ENCODE measurements around the gene ARHGAP26.
"Not testable (repeated sequence)": the region's sequence is repeated elsewhere in the genome, so short reads cannot be mapped to it uniquely, and the experiment has no call there.

The ARHGAP26 gene

DNA sequence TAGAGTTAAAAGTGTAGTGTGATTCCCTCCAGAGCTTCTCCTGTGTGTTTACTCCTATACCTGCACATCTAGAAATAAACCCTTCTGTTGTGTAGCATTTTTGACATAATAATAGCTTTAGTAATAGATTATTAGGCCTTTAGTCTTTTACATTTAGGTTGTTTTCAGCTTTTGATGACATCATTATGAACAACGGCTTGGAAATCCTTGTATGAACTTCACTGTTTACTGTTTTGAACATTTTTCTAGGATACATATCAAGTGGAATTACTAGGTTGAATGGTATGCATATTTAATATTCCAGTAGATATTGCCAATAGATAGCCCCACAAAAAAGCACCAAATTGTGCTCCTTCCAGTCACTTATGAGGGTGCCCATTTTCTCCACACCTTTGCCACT is 174.0 kb downstream of the ARHGAP26 start:
- Histone ChIP-seq H3K4me1 (ENCODE audit: control insufficient read depth in 1 of 2, insufficient read depth in 2 of 2, low read length in 2 of 2) (peaks cover 0 to 9% of the 10 kb centered on the region in 2 donors), H3K27me3 (ENCODE audit: low read depth, low read length) (no peaks in the 10 kb centered on the region), H3K4me3 (ENCODE audit: low read depth in 1 of 2, low read length in 2 of 2) (no peak overlapping the region), H3K27ac (ENCODE audit: low read length) (no peak overlapping the region), H3K9me3 (ENCODE audit: control insufficient read depth in 1 of 2, low read length in 2 of 2) (no peaks in the 10 kb centered on the region), H3K36me3 (ENCODE audit: control insufficient read depth in 1 of 2, insufficient read depth in 2 of 2, low read length in 2 of 2) (no peaks in the 10 kb centered on the region)

DNA sequence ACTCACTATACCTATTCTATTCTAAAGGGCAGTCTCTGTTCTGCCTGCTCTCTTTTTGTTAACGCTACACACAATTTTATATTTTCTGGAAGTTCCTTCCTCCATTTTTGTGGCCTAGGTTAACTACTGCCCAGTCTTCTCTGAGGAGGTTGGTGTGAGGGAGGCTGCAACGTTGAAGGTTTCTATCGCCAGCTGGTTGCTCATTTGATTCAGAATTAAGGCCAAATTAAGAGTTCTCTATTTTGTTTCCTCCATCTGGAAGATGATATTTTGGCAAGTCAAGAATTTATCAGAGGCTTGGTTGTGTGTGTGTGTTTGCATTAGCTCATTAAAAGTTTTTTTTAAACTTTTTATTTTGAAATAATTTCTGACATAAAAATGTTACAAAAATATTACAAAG is 175.1 kb downstream of the ARHGAP26 start:
- no peak overlapping the region for H3K27ac ChIP-seq (ENCODE audit: low read length)
- no peaks in the 10 kb centered on the region for H3K27me3 ChIP-seq (ENCODE audit: low read depth, low read length)
- H3K4me1 ChIP-seq (ENCODE audit: control insufficient read depth in 1 of 2, insufficient read depth in 2 of 2, low read length in 2 of 2) = peaks cover 0 to 5% of the 10 kb centered on the region in 2 donors
- H3K4me3 ChIP-seq (ENCODE audit: low read depth in 1 of 2, low read length in 2 of 2) = no peak overlapping the region
- H3K36me3 ChIP-seq (ENCODE audit: control insufficient read depth in 1 of 2, insufficient read depth in 2 of 2, low read length in 2 of 2) = no peaks in the 10 kb centered on the region
- no peaks in the 10 kb centered on the region for H3K9me3 ChIP-seq (ENCODE audit: control insufficient read depth in 1 of 2, low read length in 2 of 2)

DNA sequence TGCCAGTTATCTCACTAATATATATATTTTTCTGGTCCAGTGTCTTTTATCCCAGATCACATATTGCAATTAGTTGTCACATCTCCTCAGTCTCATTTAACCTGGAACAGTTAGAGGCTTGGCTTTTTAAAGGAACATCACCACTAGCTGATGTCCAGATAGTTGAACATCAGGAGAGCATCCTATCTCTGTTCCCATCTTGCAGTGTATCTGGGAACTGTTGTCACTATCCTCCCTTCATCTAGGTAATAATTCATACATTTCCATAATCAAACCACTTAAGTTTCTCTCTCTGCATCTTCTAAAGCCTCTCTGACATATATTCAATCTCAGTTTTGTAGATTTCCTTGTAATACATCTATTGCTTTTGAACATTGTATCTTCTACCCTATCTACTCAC is 175.7 kb downstream of the ARHGAP26 start:
- Histone ChIP-seq H3K27ac (ENCODE audit: low read length) (no peak overlapping the region), H3K4me3 (ENCODE audit: low read depth in 1 of 2, low read length in 2 of 2) (no peak overlapping the region), H3K9me3 (ENCODE audit: control insufficient read depth in 1 of 2, low read length in 2 of 2) (no peaks in the 10 kb centered on the region), H3K27me3 (ENCODE audit: low read depth, low read length) (no peaks in the 10 kb centered on the region), H3K36me3 (ENCODE audit: control insufficient read depth in 1 of 2, insufficient read depth in 2 of 2, low read length in 2 of 2) (no peaks in the 10 kb centered on the region), H3K4me1 (ENCODE audit: control insufficient read depth in 1 of 2, insufficient read depth in 2 of 2, low read length in 2 of 2) (peaks cover 0 to 5% of the 10 kb centered on the region in 2 donors)

DNA sequence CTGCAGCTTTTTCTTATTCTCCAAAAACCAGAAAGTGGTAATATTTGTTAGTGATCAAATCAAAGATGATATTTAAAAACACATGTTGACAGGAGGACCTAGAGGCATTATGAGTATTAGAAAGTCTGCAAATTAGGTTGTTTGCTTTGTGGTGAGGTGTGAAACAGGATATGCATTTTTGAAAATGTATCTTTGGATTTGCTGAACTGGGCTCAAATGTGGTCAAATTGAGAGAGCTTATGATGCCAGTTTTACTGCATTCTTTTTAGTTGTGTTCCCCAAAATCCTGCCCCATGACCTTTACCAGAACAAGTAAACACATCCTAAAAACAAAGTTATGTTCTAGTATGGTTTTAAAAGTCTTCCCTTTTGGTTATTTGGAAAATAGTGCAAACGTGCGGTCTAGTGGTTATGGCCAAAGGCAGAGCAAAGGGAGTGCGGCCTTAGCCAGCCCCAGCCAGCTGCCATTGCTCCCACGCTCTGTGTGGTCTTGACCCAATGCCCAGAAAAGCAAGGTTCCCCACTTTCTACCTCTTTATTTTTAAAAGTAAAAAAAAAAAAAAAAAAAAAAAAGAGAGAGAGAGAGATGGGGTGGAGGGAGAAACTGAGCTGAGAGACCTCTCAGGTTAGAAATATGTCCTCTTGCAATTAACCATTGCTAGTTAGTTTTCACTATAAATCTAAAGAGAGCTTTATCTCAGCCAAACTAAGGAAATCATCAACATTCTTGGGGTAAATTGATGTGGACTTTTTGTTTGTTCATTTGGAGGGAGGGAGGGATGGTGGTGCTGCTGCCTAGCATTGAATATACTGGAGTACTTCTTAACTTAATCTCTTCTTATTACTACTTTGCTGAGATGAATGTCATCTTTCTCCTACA is 176.6 kb downstream of the ARHGAP26 start:
- Histone ChIP-seq H3K4me3 (ENCODE audit: low read depth in 1 of 2, low read length in 2 of 2) (no peak overlapping the region), H3K27me3 (ENCODE audit: low read depth, low read length) (no peaks in the 10 kb centered on the region), H3K4me1 (ENCODE audit: control insufficient read depth in 1 of 2, insufficient read depth in 2 of 2, low read length in 2 of 2) (peaks cover 0 to 5% of the 10 kb centered on the region in 2 donors), H3K9me3 (ENCODE audit: control insufficient read depth in 1 of 2, low read length in 2 of 2) (no peaks in the 10 kb centered on the region), H3K27ac (ENCODE audit: low read length) (no peak overlapping the region), H3K36me3 (ENCODE audit: control insufficient read depth in 1 of 2, insufficient read depth in 2 of 2, low read length in 2 of 2) (no peaks in the 10 kb centered on the region)

DNA sequence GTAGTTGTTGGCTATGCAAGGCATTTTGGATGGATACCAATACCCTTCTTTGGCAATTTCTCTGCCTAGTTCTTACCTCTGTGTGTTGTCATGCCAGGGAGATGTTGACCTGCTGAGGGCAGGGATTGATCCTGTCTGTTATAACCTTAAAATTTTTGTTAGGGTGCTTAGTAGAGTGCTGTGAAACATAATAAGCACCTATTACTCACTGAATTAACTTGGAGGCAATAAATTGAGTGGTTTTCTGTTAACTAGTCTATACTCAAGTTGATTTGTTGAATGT is 177.2 kb downstream of the ARHGAP26 start:
- H3K9me3 ChIP-seq (ENCODE audit: control insufficient read depth in 1 of 2, low read length in 2 of 2) = no peaks in the 10 kb centered on the region
- no peaks in the 10 kb centered on the region for H3K27me3 ChIP-seq (ENCODE audit: low read depth, low read length)
- H3K36me3 ChIP-seq (ENCODE audit: control insufficient read depth in 1 of 2, insufficient read depth in 2 of 2, low read length in 2 of 2) = no peaks in the 10 kb centered on the region
- H3K4me3 ChIP-seq (ENCODE audit: low read depth in 1 of 2, low read length in 2 of 2) = no peak overlapping the region
- no peak overlapping the region for H3K27ac ChIP-seq (ENCODE audit: low read length)
- H3K4me1 ChIP-seq (ENCODE audit: control insufficient read depth in 1 of 2, insufficient read depth in 2 of 2, low read length in 2 of 2) = peaks cover 0 to 5% of the 10 kb centered on the region in 2 donors

DNA sequence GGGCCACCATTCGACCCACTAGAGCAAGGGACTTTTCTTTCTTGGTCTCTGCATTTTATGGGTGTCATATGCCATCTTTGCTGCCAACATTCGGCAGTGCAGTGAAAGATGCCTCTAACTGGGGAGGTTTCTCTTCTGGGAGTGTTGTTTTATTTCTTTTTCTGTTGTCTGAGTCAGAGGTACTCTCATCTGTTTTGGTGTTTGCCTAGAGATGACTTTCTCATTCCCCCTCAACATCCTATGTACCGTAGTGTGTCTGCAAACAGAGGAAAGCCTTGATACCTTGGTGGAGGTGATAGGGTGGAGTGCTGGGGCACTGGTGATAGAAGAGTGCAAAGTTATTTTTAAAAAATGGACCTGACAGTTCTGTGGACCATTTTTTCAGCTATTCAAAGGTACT is 182.1 kb downstream of the ARHGAP26 start:
- H3K9me3 ChIP-seq (ENCODE audit: control insufficient read depth in 1 of 2, low read length in 2 of 2) = no peaks in the 10 kb centered on the region
- no peaks in the 10 kb centered on the region for H3K27me3 ChIP-seq (ENCODE audit: low read depth, low read length)
- H3K4me1 ChIP-seq (ENCODE audit: control insufficient read depth in 1 of 2, insufficient read depth in 2 of 2, low read length in 2 of 2) = peaks cover 3 to 25% of the 10 kb centered on the region in 2 donors
- H3K36me3 ChIP-seq (ENCODE audit: control insufficient read depth in 1 of 2, insufficient read depth in 2 of 2, low read length in 2 of 2) = peaks cover 0 to 7% of the 10 kb centered on the region in 2 donors
- H3K27ac ChIP-seq (ENCODE audit: low read length) = no peak overlapping the region
- no peak overlapping the region for H3K4me3 ChIP-seq (ENCODE audit: low read depth in 1 of 2, low read length in 2 of 2)

DNA sequence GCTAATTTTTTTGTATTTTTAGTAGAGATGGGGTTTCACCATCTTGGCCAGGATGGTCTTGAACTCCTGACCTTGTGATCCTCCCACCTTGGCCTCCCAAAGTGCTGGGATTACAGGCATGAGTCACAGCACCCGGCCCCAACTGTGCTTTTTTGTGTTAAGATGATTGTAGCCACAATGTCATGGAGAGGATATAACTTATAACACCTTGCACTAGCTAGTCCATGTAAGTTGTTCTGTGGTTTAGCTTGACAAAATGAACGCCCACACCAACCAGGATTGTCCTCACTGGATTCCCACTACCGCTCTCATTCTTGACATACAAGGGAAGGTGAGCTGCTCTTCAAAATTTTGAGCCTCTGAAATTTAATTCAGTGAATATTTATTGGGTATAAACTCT is 182.7 kb downstream of the ARHGAP26 start:
- H3K9me3 ChIP-seq (ENCODE audit: control insufficient read depth in 1 of 2, low read length in 2 of 2); H3K4me3 ChIP-seq (ENCODE audit: low read depth in 1 of 2, low read length in 2 of 2); H3K27ac ChIP-seq (ENCODE audit: low read length); H3K27me3 ChIP-seq (ENCODE audit: low read depth, low read length); H3K36me3 ChIP-seq (ENCODE audit: control insufficient read depth in 1 of 2, insufficient read depth in 2 of 2, low read length in 2 of 2): not testable (repeated sequence)
- peaks cover 0 to 31% of the 10 kb centered on the region in 2 donors for H3K4me1 ChIP-seq (ENCODE audit: control insufficient read depth in 1 of 2, insufficient read depth in 2 of 2, low read length in 2 of 2)

DNA sequence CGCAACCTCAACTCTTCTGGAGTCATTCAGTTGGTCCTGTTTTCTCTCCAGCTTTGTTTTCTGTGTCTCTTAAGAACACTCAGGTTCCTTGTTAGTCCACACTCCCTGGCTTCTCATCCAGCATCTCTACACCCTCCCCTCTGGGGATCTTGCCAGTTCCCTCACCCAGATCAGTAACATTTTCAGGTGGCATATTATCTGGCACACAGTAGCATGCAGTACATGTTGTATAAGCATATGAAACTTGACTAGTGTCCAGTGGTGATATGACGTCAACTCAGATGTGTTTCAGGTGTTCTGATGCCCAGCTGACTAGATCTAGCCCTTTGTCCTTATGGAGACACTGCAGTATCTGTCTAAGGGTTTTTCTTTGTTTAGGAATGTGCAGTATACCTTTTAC is 184.3 kb downstream of the ARHGAP26 start:
- peaks cover 0 to 7% of the 10 kb centered on the region in 2 donors for H3K36me3 ChIP-seq (ENCODE audit: control insufficient read depth in 1 of 2, insufficient read depth in 2 of 2, low read length in 2 of 2)
- H3K4me1 ChIP-seq (ENCODE audit: control insufficient read depth in 1 of 2, insufficient read depth in 2 of 2, low read length in 2 of 2) = peaks cover 0 to 38% of the 10 kb centered on the region in 2 donors
- H3K27me3 ChIP-seq (ENCODE audit: low read depth, low read length) = no peaks in the 10 kb centered on the region
- H3K9me3 ChIP-seq (ENCODE audit: control insufficient read depth in 1 of 2, low read length in 2 of 2) = no peaks in the 10 kb centered on the region
- H3K27ac ChIP-seq (ENCODE audit: low read length) = no peak overlapping the region
- H3K4me3 ChIP-seq (ENCODE audit: low read depth in 1 of 2, low read length in 2 of 2) = no peak overlapping the region

DNA sequence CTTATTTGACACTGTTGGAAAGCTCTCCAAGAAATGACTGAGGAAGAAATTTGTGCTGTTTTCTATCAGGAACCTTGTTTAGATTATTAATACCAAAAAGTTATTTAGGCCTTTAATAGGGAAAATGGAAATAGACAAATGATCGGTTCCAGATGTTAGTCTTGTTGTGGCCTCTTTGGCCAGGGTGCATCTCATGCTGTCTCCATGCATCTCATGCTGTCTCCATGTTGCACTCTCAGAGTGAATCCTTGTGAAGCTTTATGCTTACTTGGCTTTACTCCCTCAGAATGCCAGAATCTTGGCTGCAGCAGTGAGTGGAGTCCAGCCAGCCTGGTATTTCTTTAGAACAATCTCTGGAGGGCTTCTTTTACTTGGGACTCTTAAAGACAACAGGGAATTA is 185.5 kb downstream of the ARHGAP26 start:
- Histone ChIP-seq H3K27ac (ENCODE audit: low read length) (no peak overlapping the region), H3K4me3 (ENCODE audit: low read depth in 1 of 2, low read length in 2 of 2) (no peak overlapping the region), H3K36me3 (ENCODE audit: control insufficient read depth in 1 of 2, insufficient read depth in 2 of 2, low read length in 2 of 2) (peaks cover 0 to 7% of the 10 kb centered on the region in 2 donors), H3K9me3 (ENCODE audit: control insufficient read depth in 1 of 2, low read length in 2 of 2) (no peaks in the 10 kb centered on the region), H3K4me1 (ENCODE audit: control insufficient read depth in 1 of 2, insufficient read depth in 2 of 2, low read length in 2 of 2) (peaks cover 0 to 38% of the 10 kb centered on the region in 2 donors), H3K27me3 (ENCODE audit: low read depth, low read length) (no peaks in the 10 kb centered on the region)

DNA sequence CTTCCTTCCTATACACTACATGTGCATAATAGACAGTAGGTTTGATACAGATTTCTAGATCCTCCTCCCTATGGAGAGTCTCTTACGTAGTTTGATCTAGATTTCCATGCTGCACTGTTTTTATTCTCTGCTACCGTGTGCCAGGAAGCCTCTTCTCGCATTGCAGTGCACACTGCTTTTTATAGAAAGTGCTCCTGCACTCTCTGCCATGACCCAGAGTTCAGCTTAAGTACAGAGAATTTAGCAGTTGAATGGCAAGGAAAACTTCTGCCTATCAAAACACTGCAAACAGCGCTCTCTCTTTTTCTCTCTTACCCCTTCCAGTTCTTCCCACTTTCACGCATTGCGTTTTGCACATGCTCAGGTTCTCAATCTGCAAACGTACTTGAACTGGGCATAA is 187.4 kb downstream of the ARHGAP26 start:
- H3K4me3 ChIP-seq (ENCODE audit: low read depth in 1 of 2, low read length in 2 of 2) = no peak overlapping the region
- no peak overlapping the region for H3K27ac ChIP-seq (ENCODE audit: low read length)
- H3K9me3 ChIP-seq (ENCODE audit: control insufficient read depth in 1 of 2, low read length in 2 of 2) = no peaks in the 10 kb centered on the region
- no peaks in the 10 kb centered on the region for H3K27me3 ChIP-seq (ENCODE audit: low read depth, low read length)
- peaks cover 0 to 38% of the 10 kb centered on the region in 2 donors for H3K4me1 ChIP-seq (ENCODE audit: control insufficient read depth in 1 of 2, insufficient read depth in 2 of 2, low read length in 2 of 2)
- peaks cover 0 to 7% of the 10 kb centered on the region in 2 donors for H3K36me3 ChIP-seq (ENCODE audit: control insufficient read depth in 1 of 2, insufficient read depth in 2 of 2, low read length in 2 of 2)

DNA sequence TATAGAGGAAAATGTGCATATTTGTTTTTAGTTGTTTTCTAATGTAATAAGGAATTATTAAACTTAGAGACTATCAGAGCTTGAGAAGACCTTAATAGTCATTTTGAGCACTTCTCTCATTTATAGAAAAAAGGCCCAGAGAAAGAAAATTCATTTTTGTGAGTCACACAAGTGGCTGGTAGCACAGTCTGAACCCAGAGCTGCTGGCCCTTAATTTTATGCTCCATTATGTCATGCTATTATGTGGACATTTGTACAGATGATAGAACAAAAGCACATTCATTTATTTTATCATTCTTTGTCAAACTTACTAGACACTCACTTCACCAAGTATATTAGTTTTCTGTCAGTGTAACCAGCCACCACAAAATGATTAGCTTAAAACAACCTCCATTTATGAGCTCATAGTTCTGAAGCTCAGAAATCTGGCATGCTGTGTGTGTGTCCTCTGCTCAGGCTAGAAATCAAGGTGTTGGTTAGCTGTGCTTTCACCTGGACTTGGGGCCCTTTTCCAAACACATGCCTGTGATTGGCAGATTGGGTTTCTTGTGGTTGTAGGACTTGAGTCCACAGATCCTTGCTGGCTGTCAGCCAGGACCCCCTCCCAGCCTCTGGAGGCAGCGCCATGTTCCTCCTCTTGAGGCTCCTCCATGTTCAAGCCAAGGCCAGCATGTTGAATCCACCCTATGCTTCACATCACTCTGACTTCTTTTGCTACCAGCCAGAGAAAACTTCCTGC is 188.9 kb downstream of the ARHGAP26 start:
- H3K27ac ChIP-seq (ENCODE audit: low read length) = no peak overlapping the region
- H3K4me1 ChIP-seq (ENCODE audit: control insufficient read depth in 1 of 2, insufficient read depth in 2 of 2, low read length in 2 of 2) = peaks cover 0 to 38% of the 10 kb centered on the region in 2 donors

More for the DNA sequence above, 188.9 kb downstream of the ARHGAP26 start:
- H3K36me3 ChIP-seq (ENCODE audit: control insufficient read depth in 1 of 2, insufficient read depth in 2 of 2, low read length in 2 of 2) = no peaks in the 10 kb centered on the region
- H3K9me3 ChIP-seq (ENCODE audit: control insufficient read depth in 1 of 2, low read length in 2 of 2) = no peaks in the 10 kb centered on the region
- no peaks in the 10 kb centered on the region for H3K27me3 ChIP-seq (ENCODE audit: low read depth, low read length)
- H3K4me3 ChIP-seq (ENCODE audit: low read depth in 1 of 2, low read length in 2 of 2) = no peak overlapping the region
